ENCODE measurements around the gene GGN. TPM values are rescaled to one million over a fixed set of nuclear protein-coding genes. Genes with fewer than 3 reads are reported as not detected.
"Not testable (repeated sequence)": the region's sequence is repeated elsewhere in the genome, so short reads cannot be mapped to it uniquely, and the experiment has no call there.

GGN gene
- total RNA-seq, 1 donor from 2014 or later = 0.26 TPM

- no peak for DNase-seq (ENCODE audit: low read depth in 2 of 2)
Observed at GRCh38 chr19:38412491-38412890, 24.7 kb upstream of the GGN start.

GRCh38 chr19:38411898-38412297 is 24.1 kb upstream of the GGN start:
- not testable (repeated sequence) for DNase-seq (ENCODE audit: low read depth in 2 of 2)

GRCh38 chr19:38411041-38411712 is 23.3 kb upstream of the GGN start:
- DNase-seq (ENCODE audit: low read depth in 2 of 2) = no peak

GRCh38 chr19:38410407-38410806 is 22.6 kb upstream of the GGN start:
- not testable (repeated sequence) for DNase-seq (ENCODE audit: low read depth in 2 of 2)

GRCh38 chr19:38409631-38410133 is 21.8 kb upstream of the GGN start:
- no peak for DNase-seq (ENCODE audit: low read depth in 2 of 2)

GRCh38 chr19:38405276-38405675 is 17.4 kb upstream of the GGN start:
- DNase-seq (ENCODE audit: low read depth in 2 of 2) = no peak

- no peak for DNase-seq (ENCODE audit: low read depth in 2 of 2)
Observed at GRCh38 chr19:38404858-38405257, 17.0 kb upstream of the GGN start.

GRCh38 chr19:38402967-38403674 is 15.3 kb upstream of the GGN start, which contains the start of gene FAM98C:
FAM98C (plus strand) TSS chr19:38403093; CDS start chr19:38403154, 61 bp downstream.
- DNase-seq (ENCODE audit: low read depth in 2 of 2) = peak; percentile 88 to 98

- DNase-seq (ENCODE audit: low read depth in 2 of 2) = no peak
Observed at GRCh38 chr19:38402623-38402966, 14.8 kb upstream of the GGN start.

GRCh38 chr19:38401148-38401547 is 13.3 kb upstream of the GGN start:
- DNase-seq (ENCODE audit: low read depth in 2 of 2) = peak in 1 of 2 donors; percentile 58

GRCh38 chr19:38400361-38400760 is 12.5 kb upstream of the GGN start:
- no peak for DNase-seq (ENCODE audit: low read depth in 2 of 2)

GRCh38 chr19:38399537-38399936 is 11.7 kb upstream of the GGN start:
- no peak for DNase-seq (ENCODE audit: low read depth in 2 of 2)

- no peak for DNase-seq (ENCODE audit: low read depth in 2 of 2)
Observed at GRCh38 chr19:38399081-38399480, 11.2 kb upstream of the GGN start.

- no peak for DNase-seq (ENCODE audit: low read depth in 2 of 2)
Observed at GRCh38 chr19:38395381-38396114, 7.7 kb upstream of the GGN start.

- peak in 1 of 2 donors; percentile 53 for DNase-seq (ENCODE audit: low read depth in 2 of 2)
Observed at GRCh38 chr19:38394488-38394887, 6.7 kb upstream of the GGN start.

- DNase-seq (ENCODE audit: low read depth in 2 of 2) = no peak
Observed at GRCh38 chr19:38392707-38393308, 5.0 kb upstream of the GGN start.

- DNase-seq (ENCODE audit: low read depth in 2 of 2) = no peak
Observed at GRCh38 chr19:38391911-38392464, 4.2 kb upstream of the GGN start.

- DNase-seq (ENCODE audit: low read depth in 2 of 2) = no peak
Observed at GRCh38 chr19:38389957-38390924, 2.4 kb upstream of the GGN start.

- peak in 1 of 2 donors; percentile 70 for DNase-seq (ENCODE audit: low read depth in 2 of 2)
Observed at GRCh38 chr19:38389101-38389925, 1.5 kb upstream of the GGN start.

Data from dermis microvascular lymphatic vessel endothelial cell (primary cell).